Liver (tissue), 3 donors: Measurements from ENCODE around the gene CCDC154.

ENCODE experiments used
- JUND ChIP-seq, 2 donors: IDR thresholded peaks; 2 replicates each; pipeline ENCODE4 v1.6.1; 2016; ENCODE audit warnings: antibody characterized with exemption in 2 of 2
- RAD21 ChIP-seq, 2 donors: IDR thresholded peaks; 2 replicates each; pipeline ENCODE4 v1.6.1; 2016; ENCODE audit warnings: antibody characterized with exemption in 2 of 2, mild to moderate bottlenecking in 2 of 2
- SP1 ChIP-seq: IDR thresholded peaks from 2 replicates; pipeline ENCODE4 v1.6.1; 2018; ENCODE audit warnings: antibody characterized with exemption, mild to moderate bottlenecking
- TF ChIP-seq, protein P1 (sequence below): fragments of 150-350 bp; IDR thresholded peaks from 2 replicates; pipeline ENCODE4 v1.5.1; 2017; ENCODE audit warnings: improper control_type of control experiment, low read depth, low read length; ENCODE audit not compliant: missing input control
- donor health status: healthy.
- donor health status: healthy.

DNA sequence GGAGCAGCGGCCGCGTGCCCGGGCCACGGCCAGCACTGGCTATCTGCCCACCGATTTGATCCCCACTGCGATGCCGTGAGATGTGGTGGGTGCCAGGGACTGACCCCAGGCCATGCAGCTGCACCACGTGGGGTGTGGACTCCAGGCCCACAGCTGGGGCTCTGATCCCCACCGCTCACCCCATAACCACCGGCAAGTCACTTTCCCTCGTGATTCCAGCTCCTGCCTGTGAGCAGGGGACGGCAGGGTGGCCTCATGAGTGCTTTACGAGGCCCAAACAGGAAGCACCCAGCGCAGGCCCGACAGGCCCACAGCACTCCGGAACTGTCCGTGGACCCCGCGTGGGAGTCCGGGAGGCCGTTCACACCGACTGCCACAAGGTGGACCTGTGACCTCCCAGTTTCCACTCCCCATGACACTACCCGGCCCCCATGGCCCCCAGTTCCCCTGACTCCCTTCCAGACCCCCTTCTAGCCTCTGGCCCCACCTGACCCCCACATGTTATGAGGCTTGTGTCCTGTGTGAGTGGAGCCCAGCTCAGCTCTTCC, 43.8 kb upstream of the CCDC154 start:
- TF ChIP-seq, protein P1, sequence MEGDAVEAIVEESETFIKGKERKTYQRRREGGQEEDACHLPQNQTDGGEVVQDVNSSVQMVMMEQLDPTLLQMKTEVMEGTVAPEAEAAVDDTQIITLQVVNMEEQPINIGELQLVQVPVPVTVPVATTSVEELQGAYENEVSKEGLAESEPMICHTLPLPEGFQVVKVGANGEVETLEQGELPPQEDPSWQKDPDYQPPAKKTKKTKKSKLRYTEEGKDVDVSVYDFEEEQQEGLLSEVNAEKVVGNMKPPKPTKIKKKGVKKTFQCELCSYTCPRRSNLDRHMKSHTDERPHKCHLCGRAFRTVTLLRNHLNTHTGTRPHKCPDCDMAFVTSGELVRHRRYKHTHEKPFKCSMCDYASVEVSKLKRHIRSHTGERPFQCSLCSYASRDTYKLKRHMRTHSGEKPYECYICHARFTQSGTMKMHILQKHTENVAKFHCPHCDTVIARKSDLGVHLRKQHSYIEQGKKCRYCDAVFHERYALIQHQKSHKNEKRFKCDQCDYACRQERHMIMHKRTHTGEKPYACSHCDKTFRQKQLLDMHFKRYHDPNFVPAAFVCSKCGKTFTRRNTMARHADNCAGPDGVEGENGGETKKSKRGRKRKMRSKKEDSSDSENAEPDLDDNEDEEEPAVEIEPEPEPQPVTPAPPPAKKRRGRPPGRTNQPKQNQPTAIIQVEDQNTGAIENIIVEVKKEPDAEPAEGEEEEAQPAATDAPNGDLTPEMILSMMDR: no peak
- no peak for TF ChIP-seq SP1
- no peak for TF ChIP-seq RAD21 (IDR thresholded peaks at IDR 0.05)
- TF ChIP-seq JUND (IDR thresholded peaks at IDR 0.05): no peak
